ENCODE measurements around the gene C1RL. TPM values are rescaled to one million over a fixed set of nuclear protein-coding genes. Genes with fewer than 3 reads are reported as not detected.
"Not testable (repeated sequence)": the region's sequence is repeated elsewhere in the genome, so short reads cannot be mapped to it uniquely, and the experiment has no call there.

The C1RL gene
- polyA plus RNA-seq, 4 donors = 30.2 to 39.2 (median 36.1) TPM

- DNase-seq (ENCODE audit: low read depth in 4 of 4, low spot score in 3 of 4) = no peak
Observed at GRCh38 chr12:7117670-7118069, 8.7 kb upstream of the C1RL start.

- no peak for DNase-seq (ENCODE audit: low read depth in 4 of 4, low spot score in 3 of 4)
Observed at GRCh38 chr12:7116916-7117315, 7.9 kb upstream of the C1RL start.

- no peak for DNase-seq (ENCODE audit: low read depth in 4 of 4, low spot score in 3 of 4)
Observed at GRCh38 chr12:7116196-7116595, 7.2 kb upstream of the C1RL start.

GRCh38 chr12:7114851-7115250, 5.8 kb upstream of the C1RL start:
- no peak for DNase-seq (ENCODE audit: low read depth in 4 of 4, low spot score in 3 of 4)

- DNase-seq (ENCODE audit: low read depth in 4 of 4, low spot score in 3 of 4) = no peak
Observed at GRCh38 chr12:7114008-7114407, 5.0 kb upstream of the C1RL start.

GRCh38 chr12:7113389-7113871, 4.4 kb upstream of the C1RL start:
- no peak for DNase-seq (ENCODE audit: low read depth in 4 of 4, low spot score in 3 of 4)

- no peak for DNase-seq (ENCODE audit: low read depth in 4 of 4, low spot score in 3 of 4)
Observed at GRCh38 chr12:7112041-7112440, 3.0 kb upstream of the C1RL start.

GRCh38 chr12:7110661-7111060, 1.6 kb upstream of the C1RL start:
- no peak for DNase-seq (ENCODE audit: low read depth in 4 of 4, low spot score in 3 of 4)

GRCh38 chr12:7109572-7109920, 532 bp upstream of the C1RL start:
- DNase-seq (ENCODE audit: low read depth in 4 of 4, low spot score in 3 of 4) = no peak

GRCh38 chr12:7108003-7108795, 815 bp downstream of the C1RL start:
- no peak for DNase-seq (ENCODE audit: low read depth in 4 of 4, low spot score in 3 of 4)

GRCh38 chr12:7107636-7108002, 1.4 kb downstream of the C1RL start:
- DNase-seq (ENCODE audit: low read depth in 4 of 4, low spot score in 3 of 4) = no peak

GRCh38 chr12:7107181-7107580, 1.8 kb downstream of the C1RL start:
- DNase-seq (ENCODE audit: low read depth in 4 of 4, low spot score in 3 of 4) = not testable (repeated sequence)

GRCh38 chr12:7106082-7106481, 2.9 kb downstream of the C1RL start:
- DNase-seq (ENCODE audit: low read depth in 4 of 4, low spot score in 3 of 4) = no peak

GRCh38 chr12:7103837-7104584, 5.0 kb downstream of the C1RL start:
- DNase-seq (ENCODE audit: low read depth in 4 of 4, low spot score in 3 of 4) = no peak

- DNase-seq (ENCODE audit: low read depth in 4 of 4, low spot score in 3 of 4) = no peak
Observed at GRCh38 chr12:7102582-7102981, 6.4 kb downstream of the C1RL start.

- no peak for DNase-seq (ENCODE audit: low read depth in 4 of 4, low spot score in 3 of 4)
Observed at GRCh38 chr12:7101694-7102131, 7.3 kb downstream of the C1RL start.

- no peak for DNase-seq (ENCODE audit: low read depth in 4 of 4, low spot score in 3 of 4)
Observed at GRCh38 chr12:7101047-7101693, 7.8 kb downstream of the C1RL start.

- no peak for DNase-seq (ENCODE audit: low read depth in 4 of 4, low spot score in 3 of 4)
Observed at GRCh38 chr12:7100239-7100638, 8.8 kb downstream of the C1RL start.

GRCh38 chr12:7099290-7099996, 9.6 kb downstream of the C1RL start:
- DNase-seq (ENCODE audit: low read depth in 4 of 4, low spot score in 3 of 4) = no peak

- no peak for DNase-seq (ENCODE audit: low read depth in 4 of 4, low spot score in 3 of 4)
Observed at GRCh38 chr12:7096979-7097378, 12.0 kb downstream of the C1RL start.

Measured in left renal pelvis (tissue), 4 donors.